ENCODE measurements around the gene SKIC2.

- TF ChIP-seq EZH2phosphoT487 (IDR thresholded peaks at IDR 0.05; ENCODE audit: borderline replicate concordance, low read length) (no peak), CTCF (IDR thresholded peaks at IDR 0.05; ENCODE audit: low read depth, low read length, poor library complexity, severe bottlenecking) (no peak)
Observed at GRCh38 chr6:31927863-31928671, 30.9 kb upstream of the SKIC2 start.
